Measurements from ENCODE around the gene ZNF608. TPM values are rescaled to one million over a fixed set of nuclear protein-coding genes. Genes with fewer than 3 reads are reported as not detected.

Gene ZNF608
- total RNA-seq, 1 donor from 2014 or later, result 63.0 TPM

DNA sequence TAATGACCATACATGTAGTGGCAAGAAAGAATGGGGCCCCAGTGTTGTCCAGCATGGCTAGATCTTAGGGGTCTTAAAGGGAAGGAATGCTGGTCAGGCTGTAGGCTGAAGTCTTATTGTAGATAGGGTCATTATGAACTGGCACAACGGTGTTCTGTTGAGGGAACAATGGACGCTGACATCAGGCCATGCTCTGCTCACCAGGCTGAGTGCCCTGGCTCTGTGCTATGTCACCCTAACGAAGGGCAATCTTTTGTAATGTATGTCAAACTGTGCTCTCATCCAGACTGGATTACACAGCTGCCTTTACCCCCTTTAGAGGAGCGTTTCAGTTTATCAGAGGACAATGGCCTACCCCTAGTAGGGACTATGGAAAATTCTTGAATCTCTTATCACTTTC lies 14.6 kb upstream of the ZNF608 start:
- Mint-ChIP-seq H3K36me3 (no peaks in the 10 kb centered on the region), H3K4me3 (no peak overlapping the region), H3K9me3 (no peaks in the 10 kb centered on the region), H3K4me1 (ENCODE audit: unreplicated experiment) (peaks cover 12% of the 10 kb centered on the region), H3K27ac (no peak overlapping the region), H3K27me3 (no peaks in the 10 kb centered on the region)
- TF ChIP-seq, protein P1, sequence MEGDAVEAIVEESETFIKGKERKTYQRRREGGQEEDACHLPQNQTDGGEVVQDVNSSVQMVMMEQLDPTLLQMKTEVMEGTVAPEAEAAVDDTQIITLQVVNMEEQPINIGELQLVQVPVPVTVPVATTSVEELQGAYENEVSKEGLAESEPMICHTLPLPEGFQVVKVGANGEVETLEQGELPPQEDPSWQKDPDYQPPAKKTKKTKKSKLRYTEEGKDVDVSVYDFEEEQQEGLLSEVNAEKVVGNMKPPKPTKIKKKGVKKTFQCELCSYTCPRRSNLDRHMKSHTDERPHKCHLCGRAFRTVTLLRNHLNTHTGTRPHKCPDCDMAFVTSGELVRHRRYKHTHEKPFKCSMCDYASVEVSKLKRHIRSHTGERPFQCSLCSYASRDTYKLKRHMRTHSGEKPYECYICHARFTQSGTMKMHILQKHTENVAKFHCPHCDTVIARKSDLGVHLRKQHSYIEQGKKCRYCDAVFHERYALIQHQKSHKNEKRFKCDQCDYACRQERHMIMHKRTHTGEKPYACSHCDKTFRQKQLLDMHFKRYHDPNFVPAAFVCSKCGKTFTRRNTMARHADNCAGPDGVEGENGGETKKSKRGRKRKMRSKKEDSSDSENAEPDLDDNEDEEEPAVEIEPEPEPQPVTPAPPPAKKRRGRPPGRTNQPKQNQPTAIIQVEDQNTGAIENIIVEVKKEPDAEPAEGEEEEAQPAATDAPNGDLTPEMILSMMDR (conservative IDR thresholded peaks at IDR 0.05), result no peak
- no peak for DNase-seq (ENCODE audit: extremely low spot score, unreplicated experiment)

DNA sequence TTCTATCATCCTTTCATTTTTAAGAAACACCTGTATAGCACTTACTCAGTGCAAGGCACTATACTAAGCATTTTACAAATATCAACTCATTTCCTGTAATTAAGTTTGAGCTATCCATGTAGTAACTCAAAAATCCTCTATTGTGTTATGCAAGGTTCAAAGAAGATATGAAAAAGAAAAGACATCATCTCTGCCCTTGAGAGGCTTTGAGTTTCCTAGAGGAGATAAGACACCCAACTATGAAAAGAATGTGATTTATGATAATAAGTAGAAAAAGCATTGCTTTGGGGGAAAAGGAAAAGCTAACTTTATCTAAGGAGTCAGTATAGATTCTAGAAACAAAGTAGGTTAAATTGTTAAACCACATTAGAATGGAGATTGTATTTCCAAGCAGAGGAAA lies 14.2 kb upstream of the ZNF608 start:
- DNase-seq (ENCODE audit: extremely low spot score, unreplicated experiment), result no peak
- no peaks in the 10 kb centered on the region for H3K9me3 Mint-ChIP-seq
- TF ChIP-seq, protein P1 (conservative IDR thresholded peaks at IDR 0.05), result no peak
- no peak overlapping the region for H3K4me3 Mint-ChIP-seq
- H3K36me3 Mint-ChIP-seq, result no peaks in the 10 kb centered on the region
- peaks cover 15% of the 10 kb centered on the region for H3K4me1 Mint-ChIP-seq (ENCODE audit: unreplicated experiment)
- H3K27me3 Mint-ChIP-seq, result no peaks in the 10 kb centered on the region
- no peak overlapping the region for H3K27ac Mint-ChIP-seq

DNA sequence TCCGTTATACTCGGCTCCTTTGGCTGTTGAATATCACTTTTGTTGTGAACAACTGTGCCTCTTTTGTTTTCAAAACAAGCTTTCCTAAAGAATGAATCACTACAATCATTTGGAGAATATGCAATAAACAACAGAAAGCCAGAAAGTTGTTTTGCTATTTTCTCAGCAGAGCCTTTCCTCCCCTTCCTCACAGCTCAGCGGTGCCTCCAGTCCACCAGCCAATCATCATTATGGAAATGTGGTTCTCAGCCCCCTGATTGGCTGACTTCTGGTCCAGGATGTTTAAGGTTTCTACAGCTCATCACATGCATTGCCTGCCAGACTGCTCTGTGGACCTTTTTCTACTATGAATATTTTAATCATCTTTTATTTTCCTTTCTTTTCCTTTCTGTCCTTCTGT lies 9.1 kb upstream of the ZNF608 start:
- Mint-ChIP-seq H3K4me3 (no peak overlapping the region), H3K27me3 (no peaks in the 10 kb centered on the region), H3K36me3 (peaks cover 3% of the 10 kb centered on the region), H3K4me1 (ENCODE audit: unreplicated experiment) (peaks cover 32% of the 10 kb centered on the region), H3K27ac (no peak overlapping the region), H3K9me3 (no peaks in the 10 kb centered on the region)
- TF ChIP-seq, protein P1 (conservative IDR thresholded peaks at IDR 0.05), result no peak
- DNase-seq (ENCODE audit: extremely low spot score, unreplicated experiment), result no peak

DNA sequence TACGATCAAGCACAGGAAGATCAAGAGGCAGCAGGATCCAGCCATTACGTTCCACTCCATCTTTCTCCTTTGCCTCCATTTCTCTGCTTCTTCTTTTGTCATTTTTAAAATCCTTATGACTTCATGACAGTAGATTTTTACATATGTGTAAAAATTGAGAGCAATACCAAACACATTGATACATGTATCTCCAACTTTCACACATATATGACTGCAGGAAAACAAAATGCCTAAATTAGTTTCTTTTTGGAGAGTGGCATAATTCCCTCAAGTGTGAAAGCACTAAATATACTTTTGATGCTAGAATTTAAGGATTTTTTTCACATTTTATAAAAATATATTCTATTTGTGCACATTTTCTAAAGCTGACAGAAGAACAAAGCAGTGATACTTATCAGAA lies 8.6 kb upstream of the ZNF608 start:
- Mint-ChIP-seq H3K36me3 (peaks cover 3% of the 10 kb centered on the region), H3K27ac (peak overlapping the region; percentile 0), H3K9me3 (no peaks in the 10 kb centered on the region), H3K27me3 (no peaks in the 10 kb centered on the region), H3K4me3 (peak overlapping the region; percentile 50), H3K4me1 (ENCODE audit: unreplicated experiment) (peaks cover 30% of the 10 kb centered on the region)
- TF ChIP-seq, protein P1 (conservative IDR thresholded peaks at IDR 0.05), result no peak
- DNase-seq (ENCODE audit: extremely low spot score, unreplicated experiment), result no peak

DNA sequence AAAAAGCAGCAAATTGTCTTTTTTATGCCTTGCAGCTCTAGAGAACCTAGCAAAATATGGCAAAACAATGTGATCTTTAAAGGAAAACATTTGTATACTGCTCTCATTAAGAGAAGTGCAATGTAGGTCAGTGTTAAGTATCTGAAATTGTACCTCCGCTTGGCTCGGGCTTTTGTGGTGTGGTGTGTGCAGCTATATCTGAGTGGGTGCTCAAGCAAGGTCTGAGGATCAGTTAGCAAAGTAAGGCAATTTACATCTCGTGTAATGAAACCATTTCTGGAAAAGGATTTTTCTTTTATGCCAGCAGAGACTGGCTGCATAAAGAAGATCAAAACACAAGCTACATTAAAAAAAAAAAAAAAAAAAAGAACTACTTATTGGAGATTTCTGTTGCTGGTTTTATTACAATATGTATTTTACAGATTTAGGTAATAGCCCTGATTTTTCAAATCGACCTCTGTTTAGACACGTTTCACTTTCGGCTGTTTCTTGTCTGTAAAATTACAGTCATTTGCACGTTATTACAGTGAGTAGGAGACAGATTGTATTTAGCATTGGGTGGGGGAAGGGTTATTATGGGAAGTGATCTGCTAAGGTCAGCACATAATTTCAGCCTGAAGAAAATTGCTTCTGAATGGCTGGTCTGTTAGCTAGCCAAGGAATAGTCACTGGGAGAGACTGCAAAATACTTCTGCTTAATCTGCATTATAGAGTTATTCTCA lies 7.9 kb upstream of the ZNF608 start:
- peak overlapping the region; percentile 0 for H3K27ac Mint-ChIP-seq
- TF ChIP-seq, protein P1 (conservative IDR thresholded peaks at IDR 0.05), result no peak
- H3K4me1 Mint-ChIP-seq (ENCODE audit: unreplicated experiment), result peaks cover 30% of the 10 kb centered on the region
- H3K9me3 Mint-ChIP-seq, result no peaks in the 10 kb centered on the region
- H3K4me3 Mint-ChIP-seq, result peak overlapping the region; percentile 50
- no peak for DNase-seq (ENCODE audit: extremely low spot score, unreplicated experiment)
- peaks cover 3% of the 10 kb centered on the region for H3K36me3 Mint-ChIP-seq
- no peaks in the 10 kb centered on the region for H3K27me3 Mint-ChIP-seq
